Kidney (tissue), 14 donors: ENCODE measurements around the gene UXT. TPM values are rescaled to one million over a fixed set of nuclear protein-coding genes. Genes with fewer than 3 reads are reported as not detected.

ENCODE experiments used
- DNase-seq, 5 donors: peaks; one replicate each; pipeline ENCODE4 v3.0.0-alpha.2; 2013 to 2020
- FAIRE-seq: peaks from 2 replicates; lab custom pipeline; 2012; peaks lifted over from hg19 to GRCh38; lab: Jason Lieb, UNC
- H3K27ac ChIP-seq, 2 donors: one replicate each; pipeline ENCODE4 v1.7.0; 2013; ENCODE audit warnings: low read depth in 2 of 2, low read length in 2 of 2, inconsistent platforms in 1 of 2
- H3K27me3 ChIP-seq: one replicate; pipeline ENCODE4 v1.7.1; 2013; ENCODE audit warnings: low read length, inconsistent platforms; ENCODE audit not compliant: control insufficient read depth, insufficient read depth
- H3K36me3 ChIP-seq, 3 donors: one replicate each; pipeline versions ENCODE4 v1.7.0 to v1.7.1; 2013; ENCODE audit warnings: low read length in 3 of 3, control low read depth in 1 of 3, inconsistent platforms in 1 of 3; ENCODE audit not compliant: insufficient read depth in 3 of 3, control insufficient read depth in 2 of 3
- H3K4me1 ChIP-seq, 3 donors: one replicate each; pipeline versions ENCODE4 v1.7.0 to v1.7.1; 2013; ENCODE audit warnings: low read length in 3 of 3, inconsistent platforms in 1 of 3, low read depth in 1 of 3; ENCODE audit not compliant: control insufficient read depth in 2 of 3, insufficient read depth in 2 of 3
- H3K4me3 ChIP-seq, 3 donors: one replicate each; pipeline versions ENCODE4 v1.7.0 to v1.8.1; 2013; ENCODE audit warnings: low read length in 3 of 3, control low read depth in 1 of 3, inconsistent platforms in 1 of 3
- H3K9ac ChIP-seq, 3 donors: one replicate each; pipeline versions ENCODE4 v1.7.0 to v1.7.1; 2013; ENCODE audit warnings: low read length in 3 of 3, control low read depth in 1 of 3, inconsistent platforms in 1 of 3
- H3K9me3 ChIP-seq, 3 donors: one replicate each; pipeline versions ENCODE4 v1.7.0 to v1.7.1; 2013; ENCODE audit warnings: low read length in 3 of 3, control low read depth in 1 of 3, inconsistent platforms in 1 of 3; ENCODE audit not compliant: control insufficient read depth in 2 of 3, insufficient read depth in 1 of 3
- CTCF ChIP-seq: IDR thresholded peaks from 3 replicates; pipeline ENCODE4 v1.5.1; 2012; ENCODE audit warnings: mild to moderate bottlenecking, moderate library complexity, borderline replicate concordance; ENCODE audit not compliant: insufficient read depth; ENCODE audit errors: extremely low read depth
- intact Hi-C: fragments of 100-400 bp; cut with DNase I; formaldehyde crosslinking; loops from one replicate; pipeline ENCODE4 v1.11.1; 2022
- polyA plus RNA-seq: library from polyadenylated mRNA; stranded (reverse); fragments of 350-450 nt; fragmentation: Illumina TruSeq; extraction: RNeasy Lipid Tissue Mini Kit (QIAGEN cat#74804); gene quantifications from one replicate; pipeline ENCODE4 v1.2.3, GENCODE V29; 2014; ENCODE audit warnings: low read depth, low replicate concordance; ENCODE audit not compliant: insufficient read depth
- total RNA-seq: library from RNA; stranded (reverse); fragmentation: NEBNext Ultra II Directional; extraction: Animal tissue kit (Norgen Biotek cat#: 25700); gene quantifications from one replicate; pipeline ENCODE4 v1.2.1, GENCODE V29; 2021
- donor health status: control.
- donor health status: control.
- donor health status: control.
- donor health status: control.
- donor health status: control.
- donor health status: DM: yes; HTN: yes; CAD: no.
- donor health status: Normal renal cell carcinoma (clear cell type).

UXT gene
- total and polyA plus RNA-seq, 2 donors from 2014 or later, result 88.0 to 210 TPM

GRCh38 chrX:47611926-47612325 is 47.1 kb downstream of the UXT start:
- Histone ChIP-seq H3K9me3 (no peaks in the 10 kb centered on the region), H3K36me3 (no peaks in the 10 kb centered on the region), H3K4me1 (no peaks in the 10 kb centered on the region), H3K27ac (no peak overlapping the region), H3K4me3 (no peak overlapping the region), H3K9ac (no peak overlapping the region), H3K27me3 (no peaks in the 10 kb centered on the region)
- FAIRE-seq, result no peak
- DNase-seq, result no peak
- TF ChIP-seq CTCF, result no peak
- intact Hi-C loops, result no loop called here

- H3K27ac ChIP-seq, result no peak overlapping the region
- DNase-seq (no peak), FAIRE-seq (no peak)
- TF ChIP-seq CTCF, result no peak
- no peak overlapping the region for H3K9ac ChIP-seq
- H3K36me3 ChIP-seq, result no peaks in the 10 kb centered on the region
- intact Hi-C loops, result no loop called here
- no peaks in the 10 kb centered on the region for H3K4me1 ChIP-seq
- no peaks in the 10 kb centered on the region for H3K27me3 ChIP-seq
- H3K4me3 ChIP-seq, result no peak overlapping the region
- no peaks in the 10 kb centered on the region for H3K9me3 ChIP-seq
These were observed 47.5 kb downstream of the UXT start for GRCh38 chrX:47611489-47611888.

- FAIRE-seq (no peak), DNase-seq (no peak)
- no peaks in the 10 kb centered on the region for H3K36me3 ChIP-seq
- H3K9me3 ChIP-seq, result no peaks in the 10 kb centered on the region
- H3K27ac ChIP-seq, result no peak overlapping the region
- intact Hi-C loops, result no loop called here
- TF ChIP-seq CTCF, result no peak
- no peaks in the 10 kb centered on the region for H3K27me3 ChIP-seq
- H3K4me1 ChIP-seq, result no peaks in the 10 kb centered on the region
- no peak overlapping the region for H3K9ac ChIP-seq
- H3K4me3 ChIP-seq, result no peak overlapping the region
These were observed 48.5 kb downstream of the UXT start for GRCh38 chrX:47610511-47610910.
